NCI-H128 (cell line): ENCODE measurements around the gene IRF4.

Source experiments
- DNase-seq: peaks from one replicate; lab custom pipeline; 2025; ENCODE audit not compliant: unreplicated experiment; lab: John Stamatoyannopoulos, UW

Gene IRF4

DNA sequence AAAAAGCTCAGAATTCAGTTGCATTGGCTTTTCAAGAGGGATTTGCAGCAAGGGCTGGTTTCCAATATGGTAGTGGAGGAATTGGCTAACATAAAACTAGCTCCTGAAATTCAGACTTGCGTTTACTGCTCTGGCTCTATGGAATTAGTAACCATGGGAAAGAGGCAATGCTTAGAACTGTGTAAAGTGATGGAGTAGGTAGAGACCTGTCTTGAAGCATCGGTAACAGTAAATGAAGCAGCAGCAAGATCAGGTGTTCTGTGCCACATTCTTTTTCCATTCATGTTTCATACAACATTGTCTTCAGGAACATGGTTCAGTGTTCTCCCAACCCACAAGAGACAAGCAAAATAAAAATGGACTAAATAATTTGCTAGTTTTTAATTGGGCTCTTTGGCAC, 6.5 kb downstream of the IRF4 start:
- DNase-seq: no peak

- DNase-seq: no peak
Measured at GRCh38 chr6:398558-399078, 7.1 kb downstream of the IRF4 start.

- DNase-seq: no peak
Measured at GRCh38 chr6:399785-400534, 8.4 kb downstream of the IRF4 start.

DNA sequence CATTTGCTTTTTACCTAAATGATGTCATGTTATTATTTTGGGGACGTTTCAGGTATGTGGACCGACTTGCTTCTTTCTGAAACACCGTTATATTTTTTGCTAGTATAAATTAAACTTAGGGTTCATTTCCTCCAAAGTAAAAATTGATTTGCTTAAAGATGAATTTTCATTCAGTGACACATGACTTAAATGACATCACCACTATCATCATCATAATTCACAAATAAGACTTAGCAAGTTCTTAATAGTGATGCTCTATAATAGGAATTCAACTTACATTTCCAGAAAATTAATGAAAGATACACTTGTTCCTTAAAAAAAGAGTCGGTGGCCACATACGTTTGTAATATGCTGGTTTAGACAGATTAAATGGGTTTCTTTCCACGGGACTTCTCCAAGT, 9.3 kb downstream of the IRF4 start:
- DNase-seq: no peak

DNA sequence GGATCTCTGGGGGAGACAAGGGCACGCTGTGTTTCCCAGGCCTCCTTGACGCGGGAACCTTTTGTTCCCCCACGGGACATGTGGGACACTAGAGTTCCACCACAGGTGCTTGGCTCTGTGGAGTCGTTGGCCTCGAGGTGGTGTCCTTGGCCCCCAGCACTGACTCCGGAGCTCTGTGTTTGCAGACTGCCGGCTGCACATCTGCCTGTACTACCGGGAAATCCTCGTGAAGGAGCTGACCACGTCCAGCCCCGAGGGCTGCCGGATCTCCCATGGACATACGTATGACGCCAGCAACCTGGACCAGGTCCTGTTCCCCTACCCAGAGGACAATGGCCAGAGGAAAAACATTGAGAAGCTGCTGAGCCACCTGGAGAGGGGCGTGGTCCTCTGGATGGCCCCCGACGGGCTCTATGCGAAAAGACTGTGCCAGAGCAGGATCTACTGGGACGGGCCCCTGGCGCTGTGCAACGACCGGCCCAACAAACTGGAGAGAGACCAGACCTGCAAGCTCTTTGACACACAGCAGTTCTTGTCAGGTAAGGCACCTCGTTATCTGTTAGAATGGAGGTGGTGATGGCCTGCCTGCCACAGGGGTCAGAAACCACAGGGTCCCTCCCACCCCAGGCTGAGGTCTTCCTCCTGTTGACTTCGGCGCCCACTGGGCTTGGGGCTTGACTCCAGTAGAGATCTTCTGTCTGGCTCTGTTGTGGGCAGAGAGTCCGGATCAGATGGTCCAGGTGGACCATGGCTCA, 9.9 kb downstream of the IRF4 start:
- no peak for DNase-seq

DNA sequence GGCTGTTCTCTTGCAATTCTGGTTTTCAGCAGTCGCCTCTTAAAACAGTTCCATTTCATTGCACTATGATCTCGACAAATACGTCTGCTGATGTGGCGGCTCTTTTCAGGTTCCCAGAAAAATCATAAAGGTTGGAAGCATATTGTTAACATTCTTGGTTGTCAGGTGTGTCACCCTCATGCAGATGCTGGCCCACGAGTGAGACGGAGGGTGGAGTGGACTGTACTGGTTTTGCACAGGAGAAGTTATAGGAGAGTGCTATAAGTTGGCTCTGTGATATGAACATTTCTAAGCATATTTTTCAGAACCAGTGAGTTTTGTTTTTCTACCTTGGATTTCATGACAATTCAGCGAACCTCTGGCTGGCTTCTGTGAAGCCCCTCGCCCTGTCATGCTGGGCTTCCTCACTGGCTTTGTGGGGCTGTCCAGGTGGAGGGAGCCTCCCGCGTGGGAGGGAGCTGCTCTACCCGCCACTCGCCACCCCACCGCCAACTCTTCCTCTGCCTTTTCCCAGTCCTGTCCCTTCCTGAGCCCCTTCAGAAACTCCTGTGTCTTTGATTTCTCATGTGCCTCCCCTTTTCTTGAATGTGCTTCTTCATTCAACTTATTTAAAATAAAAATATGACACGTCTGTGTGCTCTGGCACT, 10.6 kb downstream of the IRF4 start:
- no peak for DNase-seq

GRCh38 chr6:402901-403658, 11.5 kb downstream of the IRF4 start:
- no peak for DNase-seq

- no peak for DNase-seq
Measured at GRCh38 chr6:403659-404655, 12.4 kb downstream of the IRF4 start.

- DNase-seq: no peak
Measured at GRCh38 chr6:404685-405423, 13.3 kb downstream of the IRF4 start.

GRCh38 chr6:408148-408547, 16.6 kb downstream of the IRF4 start:
- DNase-seq: no peak

DNA sequence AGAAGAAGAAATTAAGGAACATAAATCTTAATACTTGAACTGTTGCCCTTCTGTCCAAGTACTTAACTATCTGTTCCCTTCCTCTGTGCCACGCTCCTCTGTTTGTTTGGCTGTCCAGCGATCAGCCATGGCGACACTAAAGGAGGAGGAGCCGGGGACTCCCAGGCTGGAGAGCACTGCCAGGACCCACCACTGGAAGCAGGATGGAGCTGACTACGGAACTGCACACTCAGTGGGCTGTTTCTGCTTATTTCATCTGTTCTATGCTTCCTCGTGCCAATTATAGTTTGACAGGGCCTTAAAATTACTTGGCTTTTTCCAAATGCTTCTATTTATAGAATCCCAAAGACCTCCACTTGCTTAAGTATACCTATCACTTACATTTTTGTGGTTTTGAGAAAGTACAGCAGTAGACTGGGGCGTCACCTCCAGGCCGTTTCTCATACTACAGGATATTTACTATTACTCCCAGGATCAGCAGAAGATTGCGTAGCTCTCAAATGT, 17.1 kb downstream of the IRF4 start:
- DNase-seq: no peak

GRCh38 chr6:409370-409972, 17.9 kb downstream of the IRF4 start:
- DNase-seq: no peak

DNA sequence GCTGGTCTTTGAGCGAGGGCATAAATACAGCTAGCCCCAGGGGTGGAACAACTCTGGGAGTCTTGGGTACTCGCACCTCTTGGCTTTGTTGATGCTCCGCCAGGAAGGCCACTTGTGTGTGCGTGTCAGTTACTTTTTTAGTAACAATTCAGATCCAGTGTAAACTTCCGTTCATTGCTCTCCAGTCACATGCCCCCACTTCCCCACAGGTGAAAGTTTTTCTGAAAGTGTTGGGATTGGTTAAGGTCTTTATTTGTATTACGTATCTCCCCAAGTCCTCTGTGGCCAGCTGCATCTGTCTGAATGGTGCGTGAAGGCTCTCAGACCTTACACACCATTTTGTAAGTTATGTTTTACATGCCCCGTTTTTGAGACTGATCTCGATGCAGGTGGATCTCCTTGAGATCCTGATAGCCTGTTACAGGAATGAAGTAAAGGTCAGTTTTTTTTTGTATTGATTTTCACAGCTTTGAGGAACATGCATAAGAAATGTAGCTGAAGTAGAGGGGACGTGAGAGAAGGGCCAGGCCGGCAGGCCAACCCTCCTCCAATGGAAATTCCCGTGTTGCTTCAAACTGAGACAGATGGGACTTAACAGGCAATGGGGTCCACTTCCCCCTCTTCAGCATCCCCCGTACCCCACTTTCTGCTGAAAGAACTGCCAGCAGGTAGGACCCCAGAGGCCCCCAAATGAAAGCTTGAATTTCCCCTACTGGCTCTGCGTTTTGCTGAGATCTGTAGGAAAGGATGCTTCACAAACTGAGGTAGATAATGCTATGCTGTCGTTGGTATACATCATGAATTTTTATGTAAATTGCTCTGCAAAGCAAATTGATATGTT, 19.2 kb downstream of the IRF4 start:
- no peak for DNase-seq

GRCh38 chr6:411402-412145, 20.0 kb downstream of the IRF4 start:
- no peak for DNase-seq

GRCh38 chr6:412146-412886, 20.8 kb downstream of the IRF4 start:
- no peak for DNase-seq

DNA sequence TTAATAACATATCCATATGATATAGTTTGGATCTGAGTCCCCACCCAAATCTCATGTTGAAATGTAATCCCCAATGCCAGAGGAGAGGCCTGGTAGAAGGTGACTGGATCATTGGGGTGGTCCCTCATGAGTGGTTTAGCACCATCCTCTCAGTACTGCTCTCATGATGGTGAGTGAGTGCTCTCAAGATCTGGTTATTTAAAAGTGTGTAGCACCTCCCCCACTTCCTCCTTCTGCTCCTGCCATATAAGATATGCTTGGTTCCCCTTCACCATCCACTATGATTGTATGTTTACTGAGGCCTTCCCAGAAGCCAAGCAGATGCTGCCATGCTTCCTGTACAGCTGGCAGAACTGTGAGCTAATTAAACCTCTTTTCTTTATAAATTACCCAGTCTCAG, 22.9 kb downstream of the IRF4 start:
- no peak for DNase-seq
